ENCODE measurements around the gene CKMT1A. TPM values are rescaled to one million over a fixed set of nuclear protein-coding genes. Genes with fewer than 3 reads are reported as not detected.

CKMT1A gene
- total and polyA plus RNA-seq, 2 of the 4 experiments (the other 2 are of a cell fraction) = not detected

- no peak overlapping the region for H3K4ac ChIP-seq (ENCODE audit: low read depth, low read length)
- no peak overlapping the region for H2AK5ac ChIP-seq (ENCODE audit: low read depth, low read length)
- H2BK120ac ChIP-seq (ENCODE audit: low read depth, low read length) = no peak overlapping the region
- no peak for ATAC-seq (ENCODE audit: low read depth)
- no peak overlapping the region for H3K27ac ChIP-seq (ENCODE audit: insufficient read depth, low read length)
- H4K8ac ChIP-seq (ENCODE audit: low read depth in 2 of 2, low read length in 2 of 2) = no peak overlapping the region
- peaks cover 21% of the 10 kb centered on the region for H3K27me3 ChIP-seq (ENCODE audit: control insufficient read depth, insufficient read depth, low read length)
- no peak overlapping the region for H2AFZ ChIP-seq (replicated peaks; ENCODE audit: low read length, poor library complexity)
- H3K4me1 ChIP-seq (ENCODE audit: control insufficient read depth, insufficient read depth, low read length) = no peaks in the 10 kb centered on the region
- intact Hi-C loops (cut with micrococcal nuclease) = no loop called here
- no peak overlapping the region for H2BK20ac ChIP-seq (ENCODE audit: low read depth, low read length)
- H3K36me3 ChIP-seq (ENCODE audit: control insufficient read depth, insufficient read depth, low read length) = no peaks in the 10 kb centered on the region
- H2BK5ac ChIP-seq (ENCODE audit: low read depth, low read length, poor library complexity, severe bottlenecking) = no peak overlapping the region
- no peak overlapping the region for H3K56ac ChIP-seq (ENCODE audit: extremely low read depth, insufficient read depth, low read length)
- no TSS peak for BruUV-seq (replicated peaks)
- no peak overlapping the region for H3K18ac ChIP-seq (ENCODE audit: low read depth, low read length)
- CTCF ChIA-PET = no interaction called here
- H2AK9ac ChIP-seq (replicated peaks; ENCODE audit: low read depth, low read length, poor library complexity) = no peak overlapping the region
- dilution Hi-C loops (cut with HindIII; ENCODE audit: low sequenced_read_pairs, unreplicated experiment) = no loop called here
- H3K23ac ChIP-seq (ENCODE audit: low read depth, low read length) = no peak overlapping the region
- no peak overlapping the region for H3K14ac ChIP-seq (replicated peaks; ENCODE audit: low read depth, low read length)
- no peak overlapping the region for H4K91ac ChIP-seq (ENCODE audit: insufficient read depth, low read depth, low read length)
- no peaks in the 10 kb centered on the region for H3K9me3 ChIP-seq (ENCODE audit: control insufficient read depth, insufficient read depth, low read length)
- POLR2A ChIA-PET (ENCODE audit: unreplicated experiment) = no interaction called here
- no peak for TF ChIP-seq CEBPB (IDR thresholded peaks at IDR 0.05; ENCODE audit: low read depth, low read length)
- no peak for TF ChIP-seq ELK1 (IDR thresholded peaks at IDR 0.05; ENCODE audit: borderline replicate concordance, low read depth, low read length)
- no peak for TF ChIP-seq MXI1 (IDR thresholded peaks at IDR 0.05; ENCODE audit: borderline replicate concordance, low read depth, low read length)
- no peak for TF ChIP-seq FOS (IDR thresholded peaks at IDR 0.05; ENCODE audit: low read depth, low read length)
- TF ChIP-seq RCOR1 (IDR thresholded peaks at IDR 0.05; ENCODE audit: insufficient replicate concordance, low read length) = no peak
- no peak for TF ChIP-seq POLR2A (IDR thresholded peaks at IDR 0.05; ENCODE audit: low read depth, low read length)
- no peak for TF ChIP-seq MAFK (IDR thresholded peaks at IDR 0.05; ENCODE audit: low read depth, low read length)
- no peaks in the 10 kb centered on the region for H4K20me1 ChIP-seq (ENCODE audit: insufficient read depth, low read length)
- DNase-seq = no peak
- H3K79me1 ChIP-seq (ENCODE audit: low read depth in 1 of 2, low read length in 2 of 2) = no peaks in the 10 kb centered on the region
- no CpG with 5 or more reads among the region's 7 CpGs for WGBS, 2 experiments (ENCODE audit: extremely low coverage in 2 of 2, insufficient read length in 1 of 2)
- H2BK15ac ChIP-seq (ENCODE audit: low read depth, low read length) = no peak overlapping the region
- in situ Hi-C loops (cut with MboI; ENCODE audit: low sequenced_read_pairs) = no loop called here
- no peaks in the 10 kb centered on the region for H3K9me1 ChIP-seq (ENCODE audit: insufficient read depth, low read length)
- no peak overlapping the region for H3K4me2 ChIP-seq (ENCODE audit: low read depth, low read length)
- H4K5ac ChIP-seq (ENCODE audit: low read depth, low read length) = no peak overlapping the region
- no peak overlapping the region for H3K4me3 ChIP-seq (ENCODE audit: insufficient read depth, low read depth, low read length)
- no peak overlapping the region for H3K9ac ChIP-seq (ENCODE audit: low read depth, low read length)
Measured at GRCh38 chr15:43702174-43702573, 8.5 kb downstream of the CKMT1A start.
